Right lobe of liver (tissue), 4 donors: Measurements from ENCODE around the gene UBE4A.

ENCODE experiments used
- POLR2A ChIP-seq: fragments of 450-650 bp; IDR thresholded peaks from one replicate; pipeline ENCODE4 v1.6.1; 2017; ENCODE audit warnings: antibody characterized with exemption, mild to moderate bottlenecking
- TF ChIP-seq, protein P1 (sequence below), 4 donors: fragments of 200-600 bp in 3 of 4; fragments of 450-650 bp in 1 of 4; IDR thresholded peaks; one replicate each; pipeline versions ENCODE4 v1.5.1 to v1.8.0; 2016 to 2022; ENCODE audit warnings: antibody characterized with exemption in 4 of 4, mild to moderate bottlenecking in 2 of 4
- donor health status: DM: no; HTN: no; CAD: no.
- donor health status: DM: no; HTN: no; CAD: no.
- donor health status: DM: no; HTN: yes; CAD: no.

DNA sequence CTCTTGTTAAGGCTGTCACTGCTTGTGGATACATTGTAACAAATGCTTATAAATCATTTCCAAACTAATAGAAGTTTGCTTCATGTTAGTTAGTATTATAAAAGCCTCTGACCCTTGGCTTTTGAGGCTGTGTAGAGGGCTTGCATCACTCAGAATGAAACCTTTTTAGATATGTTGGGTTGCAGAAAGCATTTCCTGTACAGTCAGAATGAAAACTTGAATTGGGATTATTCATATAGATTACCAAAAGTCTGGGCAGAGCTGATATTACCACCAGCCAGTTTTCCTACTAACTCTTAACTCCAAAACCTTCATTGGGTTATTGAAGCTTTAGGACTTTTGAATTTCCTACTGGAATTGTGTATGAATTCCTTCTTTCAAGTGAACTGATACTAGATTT is 88.9 kb downstream of the UBE4A start:
- TF ChIP-seq POLR2A: no peak
- TF ChIP-seq, protein P1, sequence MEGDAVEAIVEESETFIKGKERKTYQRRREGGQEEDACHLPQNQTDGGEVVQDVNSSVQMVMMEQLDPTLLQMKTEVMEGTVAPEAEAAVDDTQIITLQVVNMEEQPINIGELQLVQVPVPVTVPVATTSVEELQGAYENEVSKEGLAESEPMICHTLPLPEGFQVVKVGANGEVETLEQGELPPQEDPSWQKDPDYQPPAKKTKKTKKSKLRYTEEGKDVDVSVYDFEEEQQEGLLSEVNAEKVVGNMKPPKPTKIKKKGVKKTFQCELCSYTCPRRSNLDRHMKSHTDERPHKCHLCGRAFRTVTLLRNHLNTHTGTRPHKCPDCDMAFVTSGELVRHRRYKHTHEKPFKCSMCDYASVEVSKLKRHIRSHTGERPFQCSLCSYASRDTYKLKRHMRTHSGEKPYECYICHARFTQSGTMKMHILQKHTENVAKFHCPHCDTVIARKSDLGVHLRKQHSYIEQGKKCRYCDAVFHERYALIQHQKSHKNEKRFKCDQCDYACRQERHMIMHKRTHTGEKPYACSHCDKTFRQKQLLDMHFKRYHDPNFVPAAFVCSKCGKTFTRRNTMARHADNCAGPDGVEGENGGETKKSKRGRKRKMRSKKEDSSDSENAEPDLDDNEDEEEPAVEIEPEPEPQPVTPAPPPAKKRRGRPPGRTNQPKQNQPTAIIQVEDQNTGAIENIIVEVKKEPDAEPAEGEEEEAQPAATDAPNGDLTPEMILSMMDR (IDR thresholded peaks at IDR 0.05): no peak
